HFFc6 (cell line): ENCODE results near the gene EHBP1. TPM values are rescaled to one million over a fixed set of nuclear protein-coding genes. Genes with fewer than 3 reads are reported as not detected.
A peak's percentile ranks its signal among the peaks of the same experiment; 100 is the strongest.

Experiments
- DNase-seq: peaks from one replicate; pipeline ENCODE4 v3.0.0-alpha.2; 2018
- H3K27ac Mint-ChIP-seq: 2 replicates; pipeline ENCODE4 v1.8.0; 2020; ENCODE audit warnings: mild to moderate bottlenecking, mixed read lengths
- H3K27me3 Mint-ChIP-seq: 2 replicates; pipeline ENCODE4 v1.8.0; 2021; ENCODE audit warnings: mild to moderate bottlenecking, moderate library complexity, mixed read lengths; ENCODE audit not compliant: insufficient read depth
- H3K36me3 Mint-ChIP-seq: 2 replicates; pipeline ENCODE4 v1.8.0; 2021; ENCODE audit warnings: low read depth, mixed read lengths
- H3K4me1 Mint-ChIP-seq: 2 replicates; pipeline ENCODE4 v1.8.0; 2020; ENCODE audit warnings: low read depth, mixed read lengths
- H3K4me3 Mint-ChIP-seq: 2 replicates; pipeline ENCODE4 v1.8.0; 2020; ENCODE audit warnings: mild to moderate bottlenecking, moderate library complexity, mixed read lengths
- H3K9me3 Mint-ChIP-seq: 2 replicates; pipeline ENCODE4 v1.8.0; 2020; ENCODE audit warnings: mild to moderate bottlenecking, mixed read lengths
- CTCF ChIP-seq: fragments of 200-600 bp; sonication (generic); IDR thresholded peaks from 2 replicates; pipeline ENCODE4 v1.5.0; 2021; ENCODE audit warnings: antibody characterized with exemption, mild to moderate bottlenecking
- total RNA-seq, 6 experiments: library from RNA; stranded (reverse); fragmentation: NEBNext Ultra II Directional; extraction: Animal tissue kit (Norgen Biotek cat#: 25700); gene quantifications; 2 replicates in 1 of 6; 3 replicates in 5 of 6; pipeline ENCODE4 v1.2.3, GENCODE V29; 2021

Gene EHBP1
- total RNA-seq, 6 experiments from 2014 or later = 72.7 to 87.3 (median 80.6) TPM

- TF ChIP-seq CTCF = no peak
- H3K27me3 Mint-ChIP-seq = no peaks in the 10 kb centered on the region
- DNase-seq = no peak
- H3K4me1 Mint-ChIP-seq = peaks cover 25% of the 10 kb centered on the region
- H3K4me3 Mint-ChIP-seq = no peak overlapping the region
- H3K9me3 Mint-ChIP-seq = no peaks in the 10 kb centered on the region
- peaks cover 12% of the 10 kb centered on the region for H3K36me3 Mint-ChIP-seq
- no peak overlapping the region for H3K27ac Mint-ChIP-seq
These were observed 227.9 kb downstream of the EHBP1 start for GRCh38 chr2:62933398-62933917.

GRCh38 chr2:62934517-62934916 is 229.0 kb downstream of the EHBP1 start:
- peaks cover 12% of the 10 kb centered on the region for H3K36me3 Mint-ChIP-seq
- no peak overlapping the region for H3K4me3 Mint-ChIP-seq
- no peak overlapping the region for H3K27ac Mint-ChIP-seq
- DNase-seq = no peak
- H3K4me1 Mint-ChIP-seq = peaks cover 35% of the 10 kb centered on the region
- TF ChIP-seq CTCF = no peak
- no peaks in the 10 kb centered on the region for H3K27me3 Mint-ChIP-seq
- H3K9me3 Mint-ChIP-seq = no peaks in the 10 kb centered on the region

GRCh38 chr2:62938126-62938525 is 232.6 kb downstream of the EHBP1 start:
- peak overlapping the region; percentile 12; the same call in 1 of the 2 replicates for H3K4me3 Mint-ChIP-seq
- TF ChIP-seq CTCF = no peak
- no peaks in the 10 kb centered on the region for H3K27me3 Mint-ChIP-seq
- H3K27ac Mint-ChIP-seq = peak overlapping the region; percentile 63
- no peaks in the 10 kb centered on the region for H3K9me3 Mint-ChIP-seq
- H3K4me1 Mint-ChIP-seq = peaks cover 46% of the 10 kb centered on the region
- peak; percentile 23 for DNase-seq
- peaks cover 13% of the 10 kb centered on the region for H3K36me3 Mint-ChIP-seq

GRCh38 chr2:62939735-62940491 is 234.4 kb downstream of the EHBP1 start:
- Mint-ChIP-seq H3K4me3 (peak overlapping the region; percentile 22; the same call in 1 of the 2 replicates), H3K36me3 (peaks cover 8% of the 10 kb centered on the region), H3K9me3 (no peaks in the 10 kb centered on the region), H3K27me3 (no peaks in the 10 kb centered on the region), H3K27ac (peak overlapping the region; percentile 55), H3K4me1 (peaks cover 46% of the 10 kb centered on the region)
- DNase-seq = peak; percentile 85
- no peak for TF ChIP-seq CTCF

- Mint-ChIP-seq H3K27me3 (no peaks in the 10 kb centered on the region), H3K4me3 (no peak overlapping the region), H3K9me3 (no peaks in the 10 kb centered on the region), H3K36me3 (peaks cover 8% of the 10 kb centered on the region), H3K4me1 (peaks cover 46% of the 10 kb centered on the region), H3K27ac (peak overlapping the region; percentile 55; the same call in 1 of the 2 replicates)
- no peak for DNase-seq
- no peak for TF ChIP-seq CTCF
These were observed 235.2 kb downstream of the EHBP1 start for GRCh38 chr2:62940697-62941096.
